Hepatic stellate cell (primary cell): Measurements from ENCODE around the gene PARD3B.
"Not testable (repeated sequence)": the region's sequence is repeated elsewhere in the genome, so short reads cannot be mapped to it uniquely, and the experiment has no call there.

Experiments used
- DNase-seq: peaks from one replicate; pipeline ENCODE4 v3.0.0; 2011; ENCODE audit warnings: low spot score

The PARD3B gene

GRCh38 chr2:205193836-205194228 lies 648.6 kb downstream of the PARD3B start:
- no peak for DNase-seq

- no peak for DNase-seq
These were observed 652.3 kb downstream of the PARD3B start for GRCh38 chr2:205197468-205198139.

DNA sequence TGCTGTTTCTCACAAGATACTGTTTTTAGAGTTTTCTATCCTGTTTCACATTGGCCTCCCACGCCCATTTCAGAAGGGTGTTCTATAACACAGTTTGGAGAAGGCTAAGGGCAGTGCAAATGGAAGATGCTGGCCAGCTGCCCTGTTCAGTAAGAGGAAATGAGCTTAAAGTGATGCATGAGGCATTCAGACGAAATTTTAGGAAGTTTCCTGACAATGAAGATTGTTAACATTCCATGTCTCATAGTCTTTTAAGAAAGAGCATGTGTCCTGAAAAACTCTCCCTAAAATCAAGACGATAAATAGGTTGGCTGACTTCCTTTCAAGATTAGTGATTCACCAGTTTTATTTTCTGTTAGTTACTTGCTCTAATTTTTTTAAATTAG lies 652.9 kb downstream of the PARD3B start:
- peak; percentile 24 for DNase-seq

- DNase-seq: no peak
These were observed 654.0 kb downstream of the PARD3B start for GRCh38 chr2:205199165-205199850.

DNA sequence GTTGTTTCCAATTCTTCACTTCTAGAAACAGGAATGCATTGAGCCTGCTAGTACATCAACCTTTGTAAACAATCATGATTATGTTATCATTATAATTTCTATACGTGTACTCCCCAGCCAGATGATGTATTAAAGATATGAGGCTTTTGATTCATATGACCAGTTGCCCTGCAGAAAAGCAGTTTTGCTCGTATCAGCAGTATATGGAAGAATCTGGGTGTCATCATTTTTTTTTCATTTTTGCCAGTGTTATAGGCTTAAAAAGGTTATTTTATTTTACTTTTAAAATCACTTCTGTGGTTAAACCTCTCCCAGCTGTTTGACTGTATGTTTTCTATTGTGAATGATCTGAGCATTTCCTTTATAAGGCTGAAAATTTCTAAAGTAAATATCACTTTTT lies 665.2 kb downstream of the PARD3B start:
- no peak for DNase-seq

GRCh38 chr2:205212357-205212756 lies 667.1 kb downstream of the PARD3B start:
- DNase-seq: no peak

DNA sequence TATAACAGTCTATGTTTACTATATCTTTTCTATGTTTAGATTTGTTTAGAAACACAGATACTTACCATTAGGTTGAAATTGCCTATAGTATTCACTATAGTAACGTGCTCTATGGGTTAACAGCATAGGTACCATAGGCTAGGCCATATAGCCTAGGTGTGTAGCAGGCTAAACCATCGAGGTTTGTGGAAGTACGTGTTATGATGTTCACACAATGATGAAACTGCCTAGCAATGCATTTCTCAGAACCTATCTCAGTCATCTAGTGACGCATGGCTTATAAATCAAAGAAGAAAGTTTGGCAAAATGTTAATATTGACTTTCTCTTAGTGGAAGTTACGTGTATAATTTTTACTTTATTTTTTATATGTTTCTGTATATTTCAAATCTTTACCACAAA lies 670.8 kb downstream of the PARD3B start:
- DNase-seq: no peak

DNA sequence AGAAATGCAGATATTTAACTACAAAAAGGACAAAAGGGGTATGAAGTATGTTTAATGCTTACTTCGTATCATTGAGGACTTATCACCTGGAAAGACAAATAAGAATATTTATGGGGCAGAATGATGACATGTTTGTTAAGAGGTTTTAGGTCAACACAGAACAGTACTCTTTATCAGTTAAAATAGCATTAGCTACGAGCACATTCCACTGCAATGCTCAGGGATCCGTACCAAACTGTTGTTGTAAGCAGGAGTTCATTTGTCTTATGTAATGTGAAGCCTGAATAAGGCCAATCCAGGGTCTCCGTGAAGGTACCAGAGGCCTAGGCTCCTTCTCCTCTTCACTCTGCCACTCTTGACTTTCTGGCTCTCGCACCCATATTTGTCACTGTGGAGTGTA lies 671.3 kb downstream of the PARD3B start:
- no peak for DNase-seq

GRCh38 chr2:205217004-205217403 lies 671.7 kb downstream of the PARD3B start:
- DNase-seq: no peak

GRCh38 chr2:205218056-205218455 lies 672.8 kb downstream of the PARD3B start:
- peak; percentile 14 for DNase-seq

- DNase-seq: not testable (repeated sequence)
These were observed 673.5 kb downstream of the PARD3B start for GRCh38 chr2:205218816-205219215.

- DNase-seq: no peak
These were observed 675.3 kb downstream of the PARD3B start for GRCh38 chr2:205220559-205220958.

- DNase-seq: no peak
These were observed 686.8 kb downstream of the PARD3B start for GRCh38 chr2:205232086-205232485.

- DNase-seq: no peak
These were observed 690.2 kb downstream of the PARD3B start for GRCh38 chr2:205235434-205235833.

DNA sequence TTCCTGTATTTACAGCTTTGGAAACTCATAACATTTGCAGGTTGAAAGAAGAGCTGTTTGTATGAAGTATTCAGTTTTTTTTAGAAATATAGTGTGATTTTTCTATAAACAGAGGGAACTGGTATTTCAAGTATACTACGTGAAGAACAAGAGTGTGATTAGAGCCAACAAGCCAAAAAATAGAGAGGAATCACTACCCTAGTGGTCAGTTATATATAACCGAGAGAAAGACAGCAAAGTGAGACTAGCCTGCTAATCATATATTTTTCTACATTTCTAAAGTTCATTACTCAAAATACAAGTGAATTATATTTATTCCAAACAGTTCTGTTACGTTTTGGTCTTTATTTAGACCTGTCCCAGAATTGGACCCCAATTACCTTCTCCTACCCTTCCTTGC lies 692.2 kb downstream of the PARD3B start:
- no peak for DNase-seq

GRCh38 chr2:205245001-205245400 lies 699.7 kb downstream of the PARD3B start:
- no peak for DNase-seq

- peak; percentile 44 for DNase-seq
These were observed 700.4 kb downstream of the PARD3B start for GRCh38 chr2:205245652-205246051.

DNA sequence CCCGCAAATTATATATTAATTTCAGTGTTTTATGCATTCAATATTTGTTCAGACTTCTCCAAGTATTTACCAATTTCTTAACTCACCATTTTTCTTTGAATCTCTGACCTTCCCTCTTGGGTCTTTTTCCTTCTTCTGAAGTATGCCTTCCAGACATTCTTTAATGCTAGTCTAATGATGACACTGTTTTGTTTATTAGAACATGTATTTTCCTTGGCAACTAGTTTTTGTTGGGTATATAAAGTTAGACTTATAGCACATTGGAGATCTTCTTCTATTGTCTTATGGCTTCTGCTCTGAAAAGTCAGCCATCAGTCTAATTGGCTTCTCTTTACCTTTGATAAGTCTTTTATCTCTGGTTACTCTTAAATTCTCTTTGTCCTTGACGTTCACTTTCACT lies 713.8 kb downstream of the PARD3B start:
- peak; percentile 19 for DNase-seq

- DNase-seq: no peak
These were observed 716.3 kb downstream of the PARD3B start for GRCh38 chr2:205261516-205262020.

DNA sequence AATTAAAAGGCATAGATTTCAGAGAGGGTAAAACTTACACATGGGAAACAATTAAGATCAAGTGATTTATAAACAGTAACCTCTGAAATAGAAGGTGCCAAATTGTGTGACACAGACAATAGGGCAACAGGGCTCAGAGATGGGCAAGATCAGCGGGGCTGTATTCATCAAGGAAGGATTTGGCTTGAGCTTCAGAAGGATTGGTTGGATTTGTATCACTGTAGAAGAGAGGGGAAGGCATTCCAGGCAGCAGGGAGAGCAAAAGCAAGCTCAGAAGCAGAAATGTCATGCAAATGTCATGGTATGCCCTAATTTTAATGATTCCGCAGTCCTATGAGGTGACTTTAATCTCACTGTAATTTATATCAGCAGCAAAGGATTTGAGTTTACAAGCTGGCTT lies 722.0 kb downstream of the PARD3B start:
- DNase-seq: no peak

DNA sequence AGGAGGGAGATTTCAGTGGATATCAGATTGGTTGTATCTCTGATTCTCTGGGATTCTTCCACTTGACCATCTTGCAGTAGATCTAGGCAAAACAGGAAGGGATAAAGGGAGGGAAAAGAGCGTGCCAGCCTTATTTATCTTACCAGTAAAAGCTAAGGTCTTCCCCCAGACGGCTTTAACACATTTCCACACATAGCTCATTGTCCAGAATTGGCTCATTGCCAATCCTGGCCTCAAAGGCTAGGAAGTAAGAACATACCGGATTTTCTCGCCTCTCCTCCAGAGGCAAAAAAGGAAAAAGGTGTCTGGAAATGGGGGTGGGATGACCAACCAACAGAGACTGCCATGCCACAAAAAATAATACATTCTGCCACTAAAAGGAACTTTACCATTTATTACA lies 725.4 kb downstream of the PARD3B start:
- DNase-seq: no peak

DNA sequence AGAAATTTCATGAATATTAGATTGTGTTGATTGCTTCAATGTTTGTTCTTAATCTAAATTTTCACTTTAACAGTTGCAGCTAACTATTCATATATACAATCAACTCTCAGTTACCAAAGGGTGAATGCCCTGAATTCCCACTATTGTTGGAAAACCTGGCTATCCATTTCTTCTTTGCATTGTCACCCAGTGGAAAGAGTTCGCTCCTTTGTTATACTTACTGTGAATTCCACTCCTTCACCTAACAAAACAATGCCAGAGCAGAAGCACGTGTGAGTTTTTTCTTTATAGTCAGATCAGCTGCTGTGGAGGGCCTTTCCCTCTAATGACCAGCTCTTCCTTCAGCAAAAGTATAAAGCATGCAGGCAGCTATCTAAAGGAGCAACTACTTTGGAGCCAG lies 727.9 kb downstream of the PARD3B start:
- DNase-seq: no peak

GRCh38 chr2:205273627-205274026 lies 728.4 kb downstream of the PARD3B start:
- no peak for DNase-seq

DNA sequence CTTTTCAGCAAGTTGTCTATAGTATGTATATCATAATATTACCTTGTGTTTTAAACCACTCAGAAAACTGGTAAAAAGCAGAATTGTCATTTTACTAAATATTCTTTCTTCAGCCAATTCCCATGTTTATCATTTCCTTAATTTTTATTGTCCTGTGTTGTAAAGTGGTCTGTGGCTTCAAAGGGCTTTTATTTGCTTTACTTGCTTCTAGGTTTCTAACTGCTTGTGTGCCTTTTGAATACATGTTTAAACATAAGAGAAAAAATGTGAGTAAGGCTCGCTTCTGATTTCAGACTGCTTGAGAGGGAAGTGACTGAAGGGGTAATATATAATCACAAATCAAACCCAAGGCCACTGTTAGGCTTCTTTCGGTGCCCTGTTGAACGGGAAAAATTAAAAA lies 729.5 kb downstream of the PARD3B start:
- DNase-seq: no peak
